Neuron (in vitro differentiated cells): ENCODE measurements around the gene ZNF587B.
A peak's percentile ranks its signal among the peaks of the same experiment; 100 is the strongest.
"Not testable (repeated sequence)": the region's sequence is repeated elsewhere in the genome, so short reads cannot be mapped to it uniquely, and the experiment has no call there.

ENCODE experiments used
- H2AFZ ChIP-seq: one replicate; pipeline ENCODE4 v1.6.1; 2013; ENCODE audit warnings: low read depth, mild to moderate bottlenecking, inconsistent platforms, low read length, moderate library complexity
- H3K27me3 ChIP-seq: one replicate; pipeline ENCODE4 v1.6.1; 2013; ENCODE audit warnings: low read length; ENCODE audit not compliant: insufficient read depth
- H3K36me3 ChIP-seq: one replicate; pipeline ENCODE4 v1.6.1; 2013; ENCODE audit warnings: low read length; ENCODE audit not compliant: insufficient read depth
- H3K4me1 ChIP-seq: one replicate; pipeline ENCODE4 v1.6.1; 2013; ENCODE audit warnings: low read length; ENCODE audit not compliant: insufficient read depth
- H3K4me3 ChIP-seq: 2 replicates; pipeline ENCODE4 v1.5.1; 2013; ENCODE audit warnings: mild to moderate bottlenecking, low read length, moderate library complexity
- H3K9me3 ChIP-seq: one replicate; pipeline ENCODE4 v1.6.1; 2013; ENCODE audit warnings: low read length

Gene ZNF587B

DNA sequence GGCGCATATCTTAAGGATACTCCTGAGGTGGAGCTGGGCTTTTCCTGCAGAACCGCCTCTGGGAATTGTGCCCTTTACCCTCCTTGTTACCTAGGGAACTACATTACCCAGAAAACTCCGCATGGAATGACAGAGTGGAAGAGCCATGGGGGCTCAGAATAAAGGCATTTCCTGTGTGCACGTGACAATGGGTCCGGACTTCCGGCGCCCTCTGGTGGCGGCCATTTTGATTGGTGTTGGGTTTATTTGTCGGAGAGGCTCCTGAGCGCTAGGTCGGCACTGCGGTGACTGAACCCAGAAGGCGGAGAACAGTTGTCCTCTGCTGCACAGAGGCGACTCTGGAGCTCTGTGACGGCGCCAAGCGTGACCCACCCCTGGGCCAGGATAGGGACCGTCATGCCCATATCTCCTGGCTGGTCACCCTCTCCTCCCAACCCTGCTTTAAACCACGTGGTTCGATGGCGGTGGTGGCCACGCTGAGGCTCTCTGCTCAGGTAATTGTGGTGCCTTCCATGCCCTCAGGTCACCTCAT, at the start of gene ZNF587B:
TSS of gene ZNF587B (plus strand) at position 229 of the 532 bp plus-strand sequence. CDS start at position 459, 230 bp downstream.
- peaks cover 11% of the 10 kb centered on the region for H3K36me3 ChIP-seq
- no peaks in the 10 kb centered on the region for H3K27me3 ChIP-seq
- no peaks in the 10 kb centered on the region for H3K4me1 ChIP-seq
- H3K4me3 ChIP-seq = peak within 1 kb of the TSS; percentile 50
- H2AFZ ChIP-seq = no peak within 1 kb of the TSS
- peaks cover 8% of the 10 kb centered on the region for H3K9me3 ChIP-seq

- H3K27me3 ChIP-seq = no peaks in the 10 kb centered on the region
- H3K4me1 ChIP-seq = no peaks in the 10 kb centered on the region
- no peak overlapping the region for H2AFZ ChIP-seq
- H3K4me3 ChIP-seq = no peak overlapping the region
- H3K36me3 ChIP-seq = peaks cover 50% of the 10 kb centered on the region
- H3K9me3 ChIP-seq = peaks cover 49% of the 10 kb centered on the region
Observed at GRCh38 chr19:57786286-57786685, 43.8 kb upstream of the ZNF587B start.

DNA sequence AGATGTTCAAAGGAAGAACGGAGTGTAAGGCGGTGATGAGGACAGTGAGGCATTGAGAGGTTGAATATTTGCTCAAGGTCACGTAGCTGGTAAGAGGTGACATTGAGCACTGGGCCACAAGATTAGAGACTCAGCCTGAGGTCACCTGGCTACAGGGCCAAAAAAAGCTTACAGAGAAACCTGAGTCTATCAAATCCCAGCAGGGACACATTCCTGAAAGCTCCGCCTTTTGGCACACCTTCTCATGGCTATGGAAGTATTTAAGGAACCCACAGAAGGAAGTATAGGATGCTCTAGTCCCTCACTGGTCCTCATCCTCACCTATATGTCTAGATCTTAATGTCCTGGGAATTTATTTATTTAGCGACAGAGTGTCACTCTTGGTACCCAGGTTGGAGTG, 43.2 kb upstream of the ZNF587B start:
- peaks cover 48% of the 10 kb centered on the region for H3K36me3 ChIP-seq
- peaks cover 51% of the 10 kb centered on the region for H3K9me3 ChIP-seq
- H3K4me1 ChIP-seq = no peaks in the 10 kb centered on the region
- H2AFZ ChIP-seq = no peak overlapping the region
- H3K4me3 ChIP-seq = no peak overlapping the region
- no peaks in the 10 kb centered on the region for H3K27me3 ChIP-seq

GRCh38 chr19:57788114-57788692, 41.9 kb upstream of the ZNF587B start:
- Histone ChIP-seq H3K36me3 (peaks cover 46% of the 10 kb centered on the region), H3K4me1 (no peaks in the 10 kb centered on the region), H3K9me3 (peaks cover 51% of the 10 kb centered on the region), H2AFZ (no peak overlapping the region), H3K27me3 (no peaks in the 10 kb centered on the region), H3K4me3 (no peak overlapping the region)

DNA sequence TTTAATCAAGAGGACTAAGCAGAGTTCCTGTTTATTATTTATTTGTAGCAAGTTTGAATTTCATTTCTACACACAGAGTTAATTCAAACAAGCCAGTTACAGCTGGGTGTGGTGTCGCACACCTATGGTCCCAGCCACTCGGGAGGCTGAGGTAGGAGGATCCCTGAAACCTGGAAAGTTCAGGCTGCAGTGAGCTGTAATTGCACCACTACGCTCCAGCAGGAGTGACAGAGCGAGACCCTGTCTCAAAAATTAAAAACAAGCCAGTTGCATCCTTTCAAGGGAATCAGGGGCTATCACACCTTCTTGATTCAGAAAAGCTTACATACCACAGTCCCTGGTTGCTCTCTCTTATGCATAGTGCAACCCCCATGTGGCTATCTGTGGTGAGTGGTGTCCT, 40.8 kb upstream of the ZNF587B start:
- H3K27me3 ChIP-seq = no peaks in the 10 kb centered on the region
- H2AFZ ChIP-seq = no peak overlapping the region
- H3K9me3 ChIP-seq = peaks cover 51% of the 10 kb centered on the region
- peaks cover 45% of the 10 kb centered on the region for H3K36me3 ChIP-seq
- H3K4me1 ChIP-seq = no peaks in the 10 kb centered on the region
- H3K4me3 ChIP-seq = no peak overlapping the region

DNA sequence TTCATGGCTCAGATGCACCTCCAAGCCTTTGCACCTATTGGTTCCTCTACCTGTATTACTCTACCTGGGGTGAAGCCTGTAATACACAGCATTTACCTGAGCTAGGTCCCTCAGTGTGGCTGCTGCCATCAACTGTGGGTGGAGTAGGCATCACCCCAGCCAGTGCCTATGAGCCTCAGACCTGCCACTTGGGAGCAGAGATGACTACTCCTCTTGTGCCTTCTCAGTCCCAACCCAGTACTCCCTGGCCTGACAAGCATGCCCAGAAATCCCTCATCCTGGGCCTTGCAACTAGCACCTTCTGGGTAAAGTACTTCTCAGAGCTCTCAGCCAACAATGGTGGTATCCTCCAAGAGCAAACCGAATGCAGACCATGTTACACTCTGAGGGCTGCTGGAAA, 33.5 kb upstream of the ZNF587B start:
- not testable (repeated sequence) for H3K4me1 ChIP-seq, H3K9me3 ChIP-seq, H3K4me3 ChIP-seq, H2AFZ ChIP-seq, H3K27me3 ChIP-seq
- H3K36me3 ChIP-seq = peaks cover 19% of the 10 kb centered on the region

GRCh38 chr19:57800696-57801095, 29.4 kb upstream of the ZNF587B start:
- Histone ChIP-seq H3K36me3 (peaks cover 12% of the 10 kb centered on the region), H3K27me3 (no peaks in the 10 kb centered on the region), H3K4me1 (peaks cover 12% of the 10 kb centered on the region), H3K4me3 (no peak overlapping the region), H3K9me3 (peaks cover 1% of the 10 kb centered on the region), H2AFZ (no peak overlapping the region)

GRCh38 chr19:57802269-57802668, 27.8 kb upstream of the ZNF587B start:
- H3K4me1 ChIP-seq = peaks cover 12% of the 10 kb centered on the region
- no peak overlapping the region for H3K4me3 ChIP-seq
- H3K27me3 ChIP-seq = no peaks in the 10 kb centered on the region
- no peaks in the 10 kb centered on the region for H3K9me3 ChIP-seq
- no peak overlapping the region for H2AFZ ChIP-seq
- peaks cover 9% of the 10 kb centered on the region for H3K36me3 ChIP-seq

DNA sequence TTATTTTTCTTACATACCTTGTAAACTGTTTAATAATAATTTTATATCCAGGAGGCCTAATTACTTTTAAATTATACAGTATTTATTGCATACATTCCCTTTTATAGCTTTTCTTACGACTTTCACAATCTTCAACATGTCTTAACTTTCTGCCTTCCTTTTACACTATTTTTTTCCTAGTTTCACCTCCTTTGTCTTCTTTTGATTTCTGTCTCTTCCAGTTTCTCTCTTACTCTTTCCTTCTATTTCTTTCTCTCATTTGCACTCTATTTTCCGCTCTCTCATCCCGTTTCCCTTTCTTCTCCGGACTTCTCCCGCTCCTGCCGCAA, 26.9 kb upstream of the ZNF587B start:
- H3K4me3 ChIP-seq = peak overlapping the region; percentile 61
- H2AFZ ChIP-seq = peak overlapping the region; percentile 95
- no peaks in the 10 kb centered on the region for H3K27me3 ChIP-seq
- no peaks in the 10 kb centered on the region for H3K9me3 ChIP-seq
- peaks cover 12% of the 10 kb centered on the region for H3K4me1 ChIP-seq
- peaks cover 17% of the 10 kb centered on the region for H3K36me3 ChIP-seq

- peaks cover 21% of the 10 kb centered on the region for H3K36me3 ChIP-seq
- no peaks in the 10 kb centered on the region for H3K27me3 ChIP-seq
- peak overlapping the region; percentile 95 for H2AFZ ChIP-seq
- no peaks in the 10 kb centered on the region for H3K9me3 ChIP-seq
- peaks cover 12% of the 10 kb centered on the region for H3K4me1 ChIP-seq
- peak overlapping the region; percentile 61 for H3K4me3 ChIP-seq
Observed at GRCh38 chr19:57803594-57804325, 26.3 kb upstream of the ZNF587B start.

DNA sequence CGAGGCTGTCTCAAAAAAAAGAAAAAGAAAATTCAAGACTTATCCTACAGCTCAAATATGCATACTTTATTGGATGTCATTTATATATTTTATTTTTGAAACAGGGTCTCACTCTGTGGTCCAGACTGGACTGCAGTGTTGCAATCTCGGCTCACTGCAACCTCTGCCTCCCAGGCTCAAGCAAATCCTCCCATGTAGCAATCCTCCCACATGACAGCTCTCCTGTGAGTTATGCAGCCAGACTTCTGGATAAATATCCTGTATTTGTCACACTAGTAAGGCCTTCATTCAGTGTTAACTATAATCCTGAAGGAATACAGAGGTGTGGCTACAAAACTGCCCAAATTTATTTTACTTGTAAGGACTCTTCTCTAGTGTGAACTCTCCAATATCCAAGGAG, 22.6 kb upstream of the ZNF587B start:
- Histone ChIP-seq H3K4me3 (no peak overlapping the region), H2AFZ (no peak overlapping the region), H3K27me3 (no peaks in the 10 kb centered on the region), H3K4me1 (peaks cover 12% of the 10 kb centered on the region), H3K9me3 (no peaks in the 10 kb centered on the region), H3K36me3 (peaks cover 25% of the 10 kb centered on the region)

GRCh38 chr19:57810410-57811295, 19.4 kb upstream of the ZNF587B start:
- not testable (repeated sequence) for H3K27me3 ChIP-seq, H3K4me3 ChIP-seq, H2AFZ ChIP-seq, H3K9me3 ChIP-seq, H3K4me1 ChIP-seq
- H3K36me3 ChIP-seq = peaks cover 28% of the 10 kb centered on the region

GRCh38 chr19:57812226-57812625, 17.9 kb upstream of the ZNF587B start:
- H3K36me3 ChIP-seq = peaks cover 23% of the 10 kb centered on the region
- no peak overlapping the region for H2AFZ ChIP-seq
- H3K4me3 ChIP-seq = no peak overlapping the region

More at GRCh38 chr19:57812226-57812625, 17.9 kb upstream of the ZNF587B start:
- H3K27me3 ChIP-seq = no peaks in the 10 kb centered on the region
- no peaks in the 10 kb centered on the region for H3K9me3 ChIP-seq
- peaks cover 10% of the 10 kb centered on the region for H3K4me1 ChIP-seq
